ENCODE data around the gene NRTN.
"Not testable (repeated sequence)": the region's sequence is repeated elsewhere in the genome, so short reads cannot be mapped to it uniquely, and the experiment has no call there.

DNA sequence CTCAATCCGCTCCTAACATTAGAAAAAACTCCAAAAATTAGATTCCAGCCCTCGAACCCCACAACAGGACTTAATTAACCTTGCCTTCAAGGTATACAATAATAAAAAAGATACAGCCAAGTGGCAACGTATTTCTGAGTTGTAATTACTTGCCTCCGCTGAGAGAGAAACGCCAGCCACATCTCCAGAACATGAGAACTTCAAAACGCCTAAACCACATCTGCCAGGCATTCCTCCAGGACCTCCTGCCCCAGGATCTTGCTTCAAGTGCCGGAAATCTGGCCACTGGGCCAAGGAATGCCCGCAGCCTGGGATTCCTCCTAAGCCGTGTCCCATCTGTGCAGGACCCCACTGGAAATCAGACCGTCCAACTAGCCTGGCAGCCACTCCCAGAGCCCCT, 49.3 kb downstream of the NRTN start:
- TF ChIP-seq POLR2A (IDR thresholded peaks at IDR 0.05), result not testable (repeated sequence)
- TF ChIP-seq, protein P1, sequence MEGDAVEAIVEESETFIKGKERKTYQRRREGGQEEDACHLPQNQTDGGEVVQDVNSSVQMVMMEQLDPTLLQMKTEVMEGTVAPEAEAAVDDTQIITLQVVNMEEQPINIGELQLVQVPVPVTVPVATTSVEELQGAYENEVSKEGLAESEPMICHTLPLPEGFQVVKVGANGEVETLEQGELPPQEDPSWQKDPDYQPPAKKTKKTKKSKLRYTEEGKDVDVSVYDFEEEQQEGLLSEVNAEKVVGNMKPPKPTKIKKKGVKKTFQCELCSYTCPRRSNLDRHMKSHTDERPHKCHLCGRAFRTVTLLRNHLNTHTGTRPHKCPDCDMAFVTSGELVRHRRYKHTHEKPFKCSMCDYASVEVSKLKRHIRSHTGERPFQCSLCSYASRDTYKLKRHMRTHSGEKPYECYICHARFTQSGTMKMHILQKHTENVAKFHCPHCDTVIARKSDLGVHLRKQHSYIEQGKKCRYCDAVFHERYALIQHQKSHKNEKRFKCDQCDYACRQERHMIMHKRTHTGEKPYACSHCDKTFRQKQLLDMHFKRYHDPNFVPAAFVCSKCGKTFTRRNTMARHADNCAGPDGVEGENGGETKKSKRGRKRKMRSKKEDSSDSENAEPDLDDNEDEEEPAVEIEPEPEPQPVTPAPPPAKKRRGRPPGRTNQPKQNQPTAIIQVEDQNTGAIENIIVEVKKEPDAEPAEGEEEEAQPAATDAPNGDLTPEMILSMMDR (IDR thresholded peaks at IDR 0.05), result not testable (repeated sequence)

All from body of pancreas (tissue), 4 donors.